Gastrocnemius medialis (tissue), 4 donors: ENCODE results near the gene SMARCE1. TPM values are rescaled to one million over a fixed set of nuclear protein-coding genes. Genes with fewer than 3 reads are reported as not detected.

ENCODE experiments used
- ATAC-seq, 2 donors: fragments of 150-250 bp; one replicate each; pipeline ENCODE4 v1.9.1; 2016
- DNase-seq, 2 donors: peaks; one replicate each; pipeline ENCODE4 v3.0.0-alpha.2; 2019
- H3K27ac ChIP-seq, 4 donors: fragments of 200-600 bp; sonication (generic); 1 replicate in 1 of 4; 2 replicates in 3 of 4; pipeline ENCODE4 v1.5.1; 2016 to 2018; ENCODE audit warnings: mild to moderate bottlenecking in 2 of 4, moderate library complexity in 1 of 4
- H3K27me3 ChIP-seq, 3 donors: fragments of 200-600 bp; sonication (generic) in 2 of 3; 1 replicate in 1 of 3; 2 replicates in 2 of 3; pipeline versions ENCODE4 v1.5.1 to v1.6.0; 2016 to 2019; ENCODE audit warnings: mild to moderate bottlenecking in 1 of 3, moderate library complexity in 1 of 3
- H3K36me3 ChIP-seq, 2 donors: fragments of 200-600 bp; sonication (generic) in 1 of 2; one replicate each; pipeline ENCODE4 v1.5.1; 2017 to 2018
- H3K4me1 ChIP-seq, 2 donors: fragments of 200-600 bp; sonication (generic) in 1 of 2; one replicate each; pipeline ENCODE4 v1.5.1; 2016 to 2017; ENCODE audit warnings: mild to moderate bottlenecking in 2 of 2
- H3K4me3 ChIP-seq, 4 donors: fragments of 200-600 bp; sonication (generic) in 3 of 4; 1 replicate in 1 of 4; 2 replicates in 3 of 4; pipeline ENCODE4 v1.5.1; 2016 to 2019; ENCODE audit warnings: mild to moderate bottlenecking in 2 of 4
- H3K9me3 ChIP-seq, 3 donors: fragments of 200-600 bp; sonication (generic) in 2 of 3; 1 replicate in 1 of 3; 2 replicates in 2 of 3; pipeline ENCODE4 v1.5.1; 2016 to 2019
- POLR2A ChIP-seq, 2 donors: fragments of 450-650 bp; IDR thresholded peaks; one replicate each; pipeline ENCODE4 v1.6.1; 2017; ENCODE audit warnings: antibody characterized with exemption in 2 of 2, mild to moderate bottlenecking in 2 of 2, moderate library complexity in 2 of 2
- in situ Hi-C, 4 donors: fragments of 200-750 bp; cut with MboI; loops; one replicate each; pipeline versions ENCODE4 v1.15.0 to v1.8.0; 2017; ENCODE audit warnings: low sequenced_read_pairs in 4 of 4
- intact Hi-C: fragments of 100-400 bp; cut with DNase I; formaldehyde crosslinking; loops from one replicate; pipeline ENCODE4 v1.15.1; 2023; ENCODE audit warnings: low total_unique reads
- total RNA-seq, 4 donors: library from RNA; depleted of rRNA; stranded (reverse); fragments of >200 nt; gene quantifications; one replicate each; pipeline versions ENCODE4 v1.1.0 to v1.2.3, GENCODE V29; 2016
- TF ChIP-seq, protein P1 (sequence below), 5 experiments: fragments of 450-650 bp in 3 of 5; fragments of 200-600 bp in 2 of 5; sonication (generic) in 2 of 5; IDR thresholded peaks in 4 of 5; conservative IDR thresholded peaks in 1 of 5; 1 replicate in 4 of 5; 2 replicates in 1 of 5; pipeline ENCODE4 v1.5.1; 2016 to 2019; ENCODE audit warnings: antibody characterized with exemption in 5 of 5, mild to moderate bottlenecking in 3 of 5, moderate library complexity in 3 of 5

Gene SMARCE1
- total RNA-seq, 4 donors from 2014 or later, result 48.0 to 74.7 (median 64.5) TPM

DNA sequence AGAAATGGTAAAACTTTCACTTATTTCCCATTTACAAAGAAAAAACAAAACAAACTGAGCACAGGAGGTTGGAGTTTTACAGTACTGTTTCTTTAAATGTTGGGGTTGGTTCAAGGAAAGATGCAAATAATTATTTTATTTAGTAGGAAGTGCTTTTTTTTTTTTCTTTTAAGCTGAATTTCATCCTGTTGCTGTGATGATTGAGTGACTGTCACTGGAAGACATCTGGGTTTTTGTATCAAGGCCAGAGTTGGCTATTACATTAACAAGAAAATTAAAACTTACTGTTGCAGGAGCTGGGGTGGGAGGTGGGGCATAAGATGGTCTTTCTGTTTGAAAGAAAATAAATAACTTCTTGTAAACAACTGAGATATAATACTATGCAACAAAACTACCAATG is 2.3 kb downstream of the SMARCE1 start:
- Histone ChIP-seq H3K36me3 (peaks cover 3 to 51% of the 10 kb centered on the region in 2 donors), H3K27me3 (no peaks in the 10 kb centered on the region), H3K4me3 (no peak overlapping the region), H3K4me1 (peaks cover 28 to 35% of the 10 kb centered on the region in 2 donors), H3K9me3 (no peaks in the 10 kb centered on the region), H3K27ac (peak overlapping the region in 1 of 4 donors; percentile 99)
- TF ChIP-seq, protein P1, sequence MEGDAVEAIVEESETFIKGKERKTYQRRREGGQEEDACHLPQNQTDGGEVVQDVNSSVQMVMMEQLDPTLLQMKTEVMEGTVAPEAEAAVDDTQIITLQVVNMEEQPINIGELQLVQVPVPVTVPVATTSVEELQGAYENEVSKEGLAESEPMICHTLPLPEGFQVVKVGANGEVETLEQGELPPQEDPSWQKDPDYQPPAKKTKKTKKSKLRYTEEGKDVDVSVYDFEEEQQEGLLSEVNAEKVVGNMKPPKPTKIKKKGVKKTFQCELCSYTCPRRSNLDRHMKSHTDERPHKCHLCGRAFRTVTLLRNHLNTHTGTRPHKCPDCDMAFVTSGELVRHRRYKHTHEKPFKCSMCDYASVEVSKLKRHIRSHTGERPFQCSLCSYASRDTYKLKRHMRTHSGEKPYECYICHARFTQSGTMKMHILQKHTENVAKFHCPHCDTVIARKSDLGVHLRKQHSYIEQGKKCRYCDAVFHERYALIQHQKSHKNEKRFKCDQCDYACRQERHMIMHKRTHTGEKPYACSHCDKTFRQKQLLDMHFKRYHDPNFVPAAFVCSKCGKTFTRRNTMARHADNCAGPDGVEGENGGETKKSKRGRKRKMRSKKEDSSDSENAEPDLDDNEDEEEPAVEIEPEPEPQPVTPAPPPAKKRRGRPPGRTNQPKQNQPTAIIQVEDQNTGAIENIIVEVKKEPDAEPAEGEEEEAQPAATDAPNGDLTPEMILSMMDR (IDR thresholded peaks at IDR 0.05 in 4 of 5, conservative IDR thresholded peaks at IDR 0.05 in 1 of 5), result no peak
- TF ChIP-seq POLR2A (IDR thresholded peaks at IDR 0.05), result no peak
- in situ Hi-C loops (no loop called here), intact Hi-C loops (loop anchor here (10.0 kb wide), 2 partner anchors 170 to 360 kb away; partner anchors contain the start of gene CDC6)
- DNase-seq (no peak), ATAC-seq (no peak)

DNA sequence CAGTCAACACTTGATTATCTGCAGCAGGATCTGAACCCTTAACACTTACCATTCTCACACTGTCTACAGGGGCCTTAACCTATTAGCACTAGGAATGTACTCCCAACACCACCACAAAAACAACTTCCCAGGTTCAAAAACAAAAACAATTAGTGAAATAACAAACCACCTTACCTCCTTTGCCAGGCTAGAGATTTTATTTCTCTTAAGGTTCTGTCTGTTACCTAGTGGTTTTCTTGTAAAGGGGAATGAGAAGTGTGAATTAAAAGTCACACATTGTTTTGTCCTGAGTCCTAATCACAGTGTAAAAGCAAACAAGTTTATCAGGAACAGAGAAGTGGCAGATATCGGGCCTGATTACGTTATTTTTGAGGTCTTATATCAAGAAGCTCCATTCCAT is 9.7 kb downstream of the SMARCE1 start:
- Histone ChIP-seq H3K36me3 (peaks cover 5 to 73% of the 10 kb centered on the region in 2 donors), H3K27ac (no peak overlapping the region), H3K4me1 (no peaks in the 10 kb centered on the region), H3K4me3 (no peak overlapping the region), H3K9me3 (no peaks in the 10 kb centered on the region), H3K27me3 (no peaks in the 10 kb centered on the region)
- ATAC-seq (no peak), DNase-seq (no peak)
- intact Hi-C loops, result no loop called here
- TF ChIP-seq, protein P1 (IDR thresholded peaks at IDR 0.05 in 4 of 5, conservative IDR thresholded peaks at IDR 0.05 in 1 of 5), result no peak
- TF ChIP-seq POLR2A (IDR thresholded peaks at IDR 0.05), result no peak
- in situ Hi-C loops, result no loop called here

DNA sequence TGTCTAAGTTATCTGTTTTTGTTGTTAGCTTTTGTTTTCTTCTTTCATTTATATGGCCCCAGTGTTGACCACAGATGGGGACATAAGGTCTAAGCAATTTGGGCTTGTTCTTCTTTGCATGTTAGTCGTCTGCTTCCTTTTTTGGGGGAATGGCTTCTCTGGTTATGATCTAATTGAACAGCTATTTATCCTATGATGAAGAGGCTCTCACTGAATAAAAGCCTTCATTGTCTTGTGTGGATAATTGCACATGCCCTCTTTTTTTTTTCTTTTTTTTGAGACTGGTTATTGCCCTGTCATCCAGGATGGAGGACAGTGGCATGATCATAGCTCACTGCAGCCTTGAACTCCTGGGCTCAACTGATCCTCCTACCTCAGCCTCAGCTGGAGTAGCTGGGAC is 13.7 kb downstream of the SMARCE1 start:
- H3K4me3 ChIP-seq, result no peak overlapping the region
- H3K9me3 ChIP-seq, result no peaks in the 10 kb centered on the region
- in situ Hi-C loops (no loop called here), intact Hi-C loops (no loop called here)
- no peaks in the 10 kb centered on the region for H3K27me3 ChIP-seq
- no peak overlapping the region for H3K27ac ChIP-seq
- ATAC-seq (no peak), DNase-seq (no peak)
- TF ChIP-seq POLR2A (IDR thresholded peaks at IDR 0.05), result no peak
- TF ChIP-seq, protein P1 (IDR thresholded peaks at IDR 0.05 in 4 of 5, conservative IDR thresholded peaks at IDR 0.05 in 1 of 5), result no peak
- peaks cover 4 to 86% of the 10 kb centered on the region in 2 donors for H3K36me3 ChIP-seq
- no peaks in the 10 kb centered on the region for H3K4me1 ChIP-seq

DNA sequence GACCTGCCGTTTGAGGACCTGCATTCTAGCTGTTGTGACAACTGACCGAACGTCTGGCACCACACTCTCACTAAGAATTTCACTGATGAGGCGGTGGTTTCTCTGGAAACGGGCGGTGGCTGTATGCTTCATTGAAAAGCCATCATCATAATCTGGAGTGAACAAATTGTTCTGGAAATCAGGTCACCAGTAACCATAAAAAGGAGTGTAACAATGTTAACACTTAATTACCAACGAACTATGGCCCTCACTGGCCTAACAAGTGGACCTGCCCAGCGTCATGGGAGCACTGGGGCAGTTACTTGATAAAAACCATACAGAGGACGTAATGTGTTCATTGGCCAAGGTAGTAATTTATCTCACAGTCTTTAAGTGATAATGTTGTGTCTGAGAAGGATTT is 15.4 kb downstream of the SMARCE1 start:
- intact Hi-C loops, result no loop called here
- Histone ChIP-seq H3K27ac (no peak overlapping the region), H3K36me3 (peaks cover 4 to 94% of the 10 kb centered on the region in 2 donors), H3K27me3 (no peaks in the 10 kb centered on the region), H3K4me1 (no peaks in the 10 kb centered on the region), H3K4me3 (no peak overlapping the region), H3K9me3 (no peaks in the 10 kb centered on the region)
- TF ChIP-seq, protein P1 (IDR thresholded peaks at IDR 0.05 in 4 of 5, conservative IDR thresholded peaks at IDR 0.05 in 1 of 5), result no peak
- TF ChIP-seq POLR2A (IDR thresholded peaks at IDR 0.05), result no peak
- no peak for DNase-seq
- no peak for ATAC-seq
- in situ Hi-C loops, result no loop called here

DNA sequence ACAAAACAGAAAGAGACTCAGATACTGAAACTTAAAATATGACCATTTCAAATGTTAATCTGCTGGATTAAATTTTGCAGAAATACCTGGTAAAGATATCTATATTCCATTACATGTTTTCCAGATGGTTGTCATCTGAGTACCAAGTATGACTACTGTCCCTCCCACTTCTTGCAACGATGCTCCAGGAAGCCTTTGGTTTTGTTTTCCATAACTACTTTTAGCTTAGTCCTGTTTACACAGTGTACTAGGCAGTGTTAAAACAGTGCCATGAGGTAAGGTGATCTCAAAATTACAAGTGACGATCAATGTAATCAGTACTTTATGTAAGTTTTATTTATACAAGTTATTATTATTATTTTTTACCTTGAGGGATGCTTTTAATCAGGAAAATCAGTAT is 17.8 kb downstream of the SMARCE1 start:
- peak in 1 of 2 donors; percentile 54 for ATAC-seq
- no peak overlapping the region for H3K4me3 ChIP-seq
- peak overlapping the region in 1 of 4 donors; percentile 6 for H3K27ac ChIP-seq
- intact Hi-C loops, result no loop called here
- H3K27me3 ChIP-seq, result no peaks in the 10 kb centered on the region
- peaks cover 2 to 72% of the 10 kb centered on the region in 2 donors for H3K36me3 ChIP-seq
- H3K9me3 ChIP-seq, result no peaks in the 10 kb centered on the region
- H3K4me1 ChIP-seq, result no peaks in the 10 kb centered on the region
- TF ChIP-seq, protein P1 (IDR thresholded peaks at IDR 0.05 in 4 of 5, conservative IDR thresholded peaks at IDR 0.05 in 1 of 5), result no peak
- TF ChIP-seq POLR2A (IDR thresholded peaks at IDR 0.05), result no peak
- in situ Hi-C loops, result loop anchor here in 1 of 4 donors (10.0 kb wide), 1 partner anchor 165 kb away; the partner anchor contains the start of gene KRT28
- DNase-seq, result no peak
